Stromal cell of bone marrow (primary cell): ENCODE data around the gene PNPLA7.
"Not testable (repeated sequence)": the region's sequence is repeated elsewhere in the genome, so short reads cannot be mapped to it uniquely, and the experiment has no call there.

Experiments
- DNase-seq: peaks from one replicate; pipeline ENCODE4 v3.0.0-alpha.2; 2012; ENCODE audit warnings: low read depth

PNPLA7 gene

GRCh38 chr9:137460363-137461315, 89.6 kb downstream of the PNPLA7 start:
- no peak for DNase-seq

GRCh38 chr9:137459601-137460362, 90.4 kb downstream of the PNPLA7 start:
- DNase-seq: no peak

GRCh38 chr9:137459152-137459600, 91.0 kb downstream of the PNPLA7 start, which contains the start of gene NSMF:
Gene NSMF (minus strand): TSS chr9:137459334. CDS start chr9:137459102, 232 bp downstream.
- DNase-seq: peak; percentile 76

- DNase-seq: no peak
Measured at GRCh38 chr9:137458194-137459151, 91.7 kb downstream of the PNPLA7 start.

GRCh38 chr9:137457406-137458193, 92.6 kb downstream of the PNPLA7 start:
- DNase-seq: no peak

GRCh38 chr9:137456864-137457405, 93.3 kb downstream of the PNPLA7 start:
- no peak for DNase-seq

GRCh38 chr9:137456061-137456863, 93.9 kb downstream of the PNPLA7 start:
- peak; percentile 46 for DNase-seq

GRCh38 chr9:137455359-137455991, 94.7 kb downstream of the PNPLA7 start:
- no peak for DNase-seq

- no peak for DNase-seq
Measured at GRCh38 chr9:137454597-137455358, 95.4 kb downstream of the PNPLA7 start.

GRCh38 chr9:137454145-137454596, 96.0 kb downstream of the PNPLA7 start:
- DNase-seq: no peak

- DNase-seq: no peak
Measured at GRCh38 chr9:137453643-137454081, 96.5 kb downstream of the PNPLA7 start.

- DNase-seq: no peak
Measured at GRCh38 chr9:137452761-137453642, 97.2 kb downstream of the PNPLA7 start.

- no peak for DNase-seq
Measured at GRCh38 chr9:137452006-137452760, 98.0 kb downstream of the PNPLA7 start.

GRCh38 chr9:137451264-137452005, 98.8 kb downstream of the PNPLA7 start:
- not testable (repeated sequence) for DNase-seq

GRCh38 chr9:137450539-137451222, 99.5 kb downstream of the PNPLA7 start:
- not testable (repeated sequence) for DNase-seq
